ENCODE data around the gene LRRC45. TPM values are rescaled to one million over a fixed set of nuclear protein-coding genes. Genes with fewer than 3 reads are reported as not detected.
A peak's percentile ranks its signal among the peaks of the same experiment; 100 is the strongest.

Gene LRRC45
- total RNA-seq, 1 experiment from 2014 or later = 35.2 TPM

DNA sequence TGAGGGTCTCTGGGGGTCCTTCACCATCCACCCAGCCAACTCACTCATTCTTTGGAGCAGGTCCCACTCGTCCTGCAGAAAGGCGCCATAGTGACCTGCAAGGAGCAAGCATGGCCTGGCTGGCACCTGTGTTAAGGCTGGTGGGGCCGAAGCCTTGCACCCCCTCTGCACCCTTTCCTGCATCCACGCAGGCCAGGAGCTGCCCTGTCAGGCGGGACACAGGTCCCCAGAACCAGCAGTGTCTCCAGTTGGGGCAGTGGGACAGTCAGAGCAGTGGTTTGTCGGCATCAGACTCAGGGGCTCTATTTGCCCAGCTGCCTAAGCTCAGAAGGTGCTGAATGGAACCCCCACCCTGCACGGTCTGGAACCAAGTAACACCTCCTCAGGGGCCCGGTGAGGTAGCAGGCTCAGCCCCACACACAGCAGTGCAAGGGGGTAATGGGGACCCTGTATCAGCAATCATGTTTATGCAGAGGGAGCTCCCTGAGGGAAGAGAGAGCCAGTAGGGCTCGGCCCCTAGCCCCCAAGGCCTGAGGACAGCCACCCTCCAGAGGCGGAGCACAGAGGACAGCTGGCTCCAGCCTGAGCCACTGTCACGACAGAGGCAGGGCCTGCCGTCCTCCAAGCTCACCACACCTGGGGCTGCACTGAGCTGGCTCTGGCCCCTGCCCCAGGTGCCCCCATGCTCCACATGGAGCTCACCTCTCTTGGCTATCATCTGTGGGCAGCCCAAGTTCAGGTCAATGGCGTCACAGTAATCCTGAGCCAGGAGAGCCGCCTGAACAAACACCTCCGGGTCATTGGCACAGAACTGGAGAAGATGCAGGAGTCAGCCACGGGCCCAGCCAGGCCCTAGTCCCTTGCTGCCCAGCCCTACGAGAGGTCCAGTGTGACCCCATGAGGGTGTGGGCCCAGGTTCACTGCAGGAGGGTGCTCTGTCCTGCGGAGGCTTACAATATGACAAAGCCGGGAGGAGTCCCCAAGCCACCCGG lies 40.6 kb downstream of the LRRC45 start:
- Histone ChIP-seq H3K27me3 (replicated peaks) (no peaks in the 10 kb centered on the region), H3K27ac (no peak overlapping the region), H3K4me1 (replicated peaks) (peaks cover 21% of the 10 kb centered on the region), H3K4me3 (no peak overlapping the region; the same call in 1 of the 2 replicates), H3K36me3 (peaks cover 66% of the 10 kb centered on the region), H3K9me3 (replicated peaks) (no peaks in the 10 kb centered on the region)
- no peak for DNase-seq (ENCODE audit: low read depth in 1 of 2, low spot score in 2 of 2)

DNA sequence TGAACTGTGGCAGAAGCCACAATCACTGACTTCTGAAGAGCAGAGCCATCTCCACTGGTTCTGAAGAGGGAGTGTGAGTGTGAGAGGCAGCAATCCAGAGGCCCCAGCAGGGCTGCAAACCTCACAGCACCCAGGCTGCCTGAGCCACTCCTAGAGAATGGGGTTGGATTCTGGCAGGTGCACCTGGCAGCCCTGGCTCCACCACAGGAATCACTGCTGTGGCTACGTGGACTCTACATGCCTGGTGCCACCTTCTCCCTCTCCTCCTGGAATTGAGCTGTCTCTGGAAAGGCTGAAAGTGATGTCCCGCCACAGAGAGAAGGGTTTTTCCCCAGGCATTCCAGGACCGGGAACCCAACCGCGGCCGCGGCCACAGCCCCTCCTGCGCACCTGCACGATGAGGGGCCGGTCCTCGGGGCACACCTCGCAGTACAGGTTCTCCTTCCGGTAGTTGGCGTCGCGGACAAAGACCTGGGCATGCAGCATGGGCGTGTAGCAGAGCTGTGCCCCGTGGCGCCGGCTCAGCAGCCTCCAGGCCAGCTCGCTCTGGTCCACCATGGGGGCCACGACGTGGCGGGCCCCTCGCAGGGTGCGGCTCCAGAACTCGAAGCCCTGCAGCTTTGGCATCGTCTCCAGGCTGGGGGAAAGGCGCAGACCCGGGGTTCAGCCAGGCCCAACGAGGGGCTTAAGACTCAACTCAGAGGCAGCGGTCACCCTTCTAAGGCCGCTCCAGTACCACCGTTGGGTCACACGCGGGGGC lies 41.5 kb downstream of the LRRC45 start:
- H3K27ac ChIP-seq = peak overlapping the region; percentile 21; the same call in 1 of the 2 replicates
- no peaks in the 10 kb centered on the region for H3K27me3 ChIP-seq (replicated peaks)
- H3K9me3 ChIP-seq (replicated peaks) = no peaks in the 10 kb centered on the region
- H3K4me3 ChIP-seq = peak overlapping the region; percentile 94
- no peak for DNase-seq (ENCODE audit: low read depth in 1 of 2, low spot score in 2 of 2)
- H3K4me1 ChIP-seq (replicated peaks) = peaks cover 21% of the 10 kb centered on the region
- peaks cover 57% of the 10 kb centered on the region for H3K36me3 ChIP-seq

DNA sequence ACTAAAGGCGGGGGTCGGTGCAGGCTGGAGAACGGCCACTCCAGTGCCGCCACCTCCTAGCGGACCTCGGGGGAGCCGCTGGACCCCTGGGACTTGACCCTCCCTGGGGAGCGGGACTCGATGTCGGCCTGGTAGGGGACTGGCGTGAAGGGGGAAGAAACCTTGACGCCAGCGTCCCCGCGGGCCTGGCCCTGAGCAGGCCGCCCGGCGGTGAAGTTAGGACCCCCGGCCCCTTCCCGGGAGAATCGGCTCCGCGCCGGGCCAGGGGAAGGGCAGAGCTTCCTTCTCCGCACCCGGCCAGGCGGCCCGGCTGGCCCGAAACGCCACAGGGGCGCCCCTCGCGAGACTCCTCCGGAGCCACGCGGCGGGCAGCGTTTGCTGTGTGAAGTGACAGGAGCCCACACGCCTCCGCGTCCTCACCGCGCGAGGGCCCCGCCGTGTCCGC lies 42.1 kb downstream of the LRRC45 start:
- peak overlapping the region; percentile 94 for H3K4me3 ChIP-seq
- no peaks in the 10 kb centered on the region for H3K9me3 ChIP-seq (replicated peaks)
- peak in 1 of 2 experiments; percentile 37 for DNase-seq (ENCODE audit: low read depth in 1 of 2, low spot score in 2 of 2)
- peaks cover 51% of the 10 kb centered on the region for H3K36me3 ChIP-seq
- H3K4me1 ChIP-seq (replicated peaks) = peaks cover 21% of the 10 kb centered on the region
- no peaks in the 10 kb centered on the region for H3K27me3 ChIP-seq (replicated peaks)
- peak overlapping the region; percentile 21; the same call in 1 of the 2 replicates for H3K27ac ChIP-seq

DNA sequence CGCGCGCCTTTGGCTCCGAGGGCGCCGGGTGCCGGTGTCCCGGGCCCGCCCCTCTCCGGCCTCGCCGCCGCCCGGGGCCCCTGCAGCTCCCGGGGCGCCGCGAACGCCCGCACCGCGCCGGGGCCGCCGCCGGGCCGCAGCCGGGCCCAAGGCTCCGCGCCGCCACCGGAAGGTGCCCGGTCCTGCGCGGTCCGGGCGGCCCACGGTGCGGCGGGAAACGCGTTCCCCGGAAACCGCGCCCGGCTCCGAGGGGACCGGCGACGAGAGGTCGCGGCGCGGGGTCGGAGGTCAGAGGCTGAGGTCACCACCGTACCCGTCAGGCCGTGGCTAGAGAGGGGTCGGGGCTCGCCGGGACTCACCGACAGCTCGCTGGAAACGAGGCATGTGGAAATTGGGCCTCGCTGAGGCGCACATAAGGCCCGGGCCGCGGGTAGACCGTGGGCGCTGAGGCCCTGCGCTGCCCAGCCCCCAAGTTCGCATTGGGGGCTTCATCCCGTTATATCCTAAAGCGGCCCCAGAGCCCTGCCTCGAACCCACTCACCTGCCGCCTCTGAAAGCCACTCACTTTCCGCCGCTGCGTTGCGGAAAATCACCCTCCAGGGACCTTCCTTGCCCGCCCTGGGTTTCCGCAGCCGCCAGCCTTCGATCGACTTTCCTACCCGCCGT lies 42.7 kb downstream of the LRRC45 start, which contains the start of gene DUS1L:
DUS1L (minus strand) TSS at position 167 of the 666 bp plus-strand sequence. CDS start 745 bp downstream, outside the sequence.
- H3K9me3 ChIP-seq (replicated peaks) = no peaks in the 10 kb centered on the region
- H3K36me3 ChIP-seq = peaks cover 46% of the 10 kb centered on the region
- no peaks in the 10 kb centered on the region for H3K27me3 ChIP-seq (replicated peaks)
- peak in 1 of 2 experiments; percentile 59 for DNase-seq (ENCODE audit: low read depth in 1 of 2, low spot score in 2 of 2)
- H3K4me1 ChIP-seq (replicated peaks) = peaks cover 21% of the 10 kb centered on the region
- peak within 1 kb of the TSS; percentile 46; the same call in 1 of the 2 replicates for H3K27ac ChIP-seq
- H3K4me3 ChIP-seq = peak within 1 kb of the TSS; percentile 94

- Histone ChIP-seq H3K4me3 (no peak overlapping the region), H3K36me3 (no peaks in the 10 kb centered on the region; the same call in 1 of the 2 replicates), H3K4me1 (replicated peaks) (peaks cover 7% of the 10 kb centered on the region), H3K27ac (no peak overlapping the region), H3K9me3 (replicated peaks) (no peaks in the 10 kb centered on the region), H3K27me3 (replicated peaks) (peaks cover 8% of the 10 kb centered on the region)
- no peak for DNase-seq (ENCODE audit: low read depth in 1 of 2, low spot score in 2 of 2)
These were observed 47.5 kb downstream of the LRRC45 start for GRCh38 chr17:82070611-82071010.

DNA sequence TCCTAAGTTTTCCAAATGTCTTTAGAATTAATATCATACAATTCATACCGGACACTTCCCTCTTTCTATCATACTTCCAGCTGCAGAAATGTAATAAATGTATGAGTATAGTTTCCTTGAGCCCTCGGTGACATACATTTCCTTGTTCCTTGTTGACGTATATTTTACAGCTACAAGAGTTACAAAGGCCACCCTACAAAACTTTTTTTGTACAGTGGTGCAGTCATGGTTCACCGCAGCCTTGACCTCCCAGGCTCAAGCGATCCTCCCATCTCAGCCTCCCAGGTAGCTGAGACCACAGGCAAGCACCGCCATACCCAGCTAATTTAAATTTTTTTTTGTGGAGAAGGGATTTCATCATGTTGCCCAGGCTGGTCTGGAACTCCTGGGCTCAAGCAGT lies 49.7 kb downstream of the LRRC45 start:
- DNase-seq (ENCODE audit: low read depth in 1 of 2, low spot score in 2 of 2) = no peak
- Histone ChIP-seq H3K27me3 (replicated peaks) (peaks cover 8% of the 10 kb centered on the region), H3K4me3 (no peak overlapping the region), H3K4me1 (replicated peaks) (no peaks in the 10 kb centered on the region), H3K9me3 (replicated peaks) (no peaks in the 10 kb centered on the region), H3K36me3 (peaks cover 3% of the 10 kb centered on the region), H3K27ac (no peak overlapping the region)

- Histone ChIP-seq H3K4me3 (no peak overlapping the region), H3K36me3 (peaks cover 9% of the 10 kb centered on the region), H3K9me3 (replicated peaks) (no peaks in the 10 kb centered on the region), H3K4me1 (replicated peaks) (no peaks in the 10 kb centered on the region), H3K27ac (no peak overlapping the region), H3K27me3 (replicated peaks) (peaks cover 8% of the 10 kb centered on the region)
- no peak for DNase-seq (ENCODE audit: low read depth in 1 of 2, low spot score in 2 of 2)
These were observed 50.3 kb downstream of the LRRC45 start for GRCh38 chr17:82073446-82073845.

DNA sequence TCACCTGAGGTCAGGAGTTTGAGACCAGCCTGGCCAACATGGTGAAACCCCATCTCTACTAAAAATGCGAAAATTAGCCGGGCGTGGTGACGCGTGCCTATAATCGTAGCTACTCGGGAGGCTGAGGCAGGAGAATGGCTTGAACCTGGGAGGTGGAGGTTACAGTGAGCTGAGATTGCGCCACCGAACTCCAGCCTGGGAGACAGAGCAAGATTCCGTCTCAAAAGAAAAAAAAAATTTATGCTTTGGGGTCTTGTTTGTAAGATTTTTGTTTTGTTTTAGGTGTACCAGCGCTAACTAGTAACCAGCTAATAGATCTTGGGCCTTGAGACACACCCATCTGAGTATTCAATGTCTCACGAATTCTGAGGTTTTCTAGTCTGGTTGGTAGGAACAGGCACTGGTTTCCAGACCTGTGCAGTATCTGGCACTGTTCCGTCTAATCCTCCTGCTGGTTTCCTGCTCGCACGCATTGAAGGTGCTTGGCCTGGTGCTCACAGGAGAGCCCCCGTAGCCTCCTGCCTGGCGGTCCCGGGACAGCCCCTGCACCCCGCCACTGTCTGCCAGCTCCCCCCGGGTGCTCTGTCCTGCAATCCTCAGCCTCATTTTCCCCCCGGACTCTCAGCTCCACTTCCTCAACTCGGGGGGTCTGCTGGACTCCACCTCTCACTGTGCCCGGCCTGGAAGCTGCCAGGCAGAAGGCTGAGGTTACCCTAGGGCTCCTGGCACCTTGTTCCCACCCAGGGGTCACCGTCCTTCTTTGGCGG lies 53.1 kb downstream of the LRRC45 start:
- Histone ChIP-seq H3K4me1 (replicated peaks) (no peaks in the 10 kb centered on the region), H3K36me3 (peaks cover 34% of the 10 kb centered on the region), H3K27me3 (replicated peaks) (peaks cover 8% of the 10 kb centered on the region), H3K9me3 (replicated peaks) (no peaks in the 10 kb centered on the region), H3K4me3 (no peak overlapping the region), H3K27ac (no peak overlapping the region)
- no peak for DNase-seq (ENCODE audit: low read depth in 1 of 2, low spot score in 2 of 2)

- Histone ChIP-seq H3K4me1 (replicated peaks) (no peaks in the 10 kb centered on the region), H3K4me3 (no peak overlapping the region), H3K9me3 (replicated peaks) (no peaks in the 10 kb centered on the region), H3K27ac (no peak overlapping the region), H3K27me3 (replicated peaks) (peaks cover 8% of the 10 kb centered on the region), H3K36me3 (peaks cover 39% of the 10 kb centered on the region)
- DNase-seq (ENCODE audit: low read depth in 1 of 2, low spot score in 2 of 2) = no peak
These were observed 53.9 kb downstream of the LRRC45 start for GRCh38 chr17:82076785-82077591.

GRCh38 chr17:82077617-82078358 lies 54.7 kb downstream of the LRRC45 start:
- H3K9me3 ChIP-seq (replicated peaks) = no peaks in the 10 kb centered on the region
- no peak overlapping the region for H3K4me3 ChIP-seq
- DNase-seq (ENCODE audit: low read depth in 1 of 2, low spot score in 2 of 2) = no peak
- H3K4me1 ChIP-seq (replicated peaks) = no peaks in the 10 kb centered on the region
- H3K27ac ChIP-seq = no peak overlapping the region
- peaks cover 47% of the 10 kb centered on the region for H3K36me3 ChIP-seq
- peaks cover 8% of the 10 kb centered on the region for H3K27me3 ChIP-seq (replicated peaks)

DNA sequence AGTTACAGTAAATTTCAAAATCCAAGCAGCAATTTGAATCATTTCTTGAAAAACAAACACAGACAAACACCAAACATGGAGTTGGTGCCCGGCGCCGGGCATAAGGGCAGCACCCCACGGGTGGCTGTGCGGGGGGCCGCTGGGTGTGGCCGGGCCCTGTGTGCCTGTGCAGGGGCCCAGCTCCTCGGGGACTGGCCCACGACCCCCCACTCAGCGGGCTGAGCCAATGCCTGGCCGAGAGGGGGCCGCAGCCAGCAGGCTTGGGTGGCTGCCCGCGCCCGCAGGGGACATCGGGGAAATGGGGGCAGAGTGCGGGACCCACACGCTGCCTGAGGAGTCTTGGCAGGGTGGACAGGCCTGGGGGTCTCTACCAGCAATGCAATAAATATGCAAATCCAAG lies 55.3 kb downstream of the LRRC45 start:
- no peaks in the 10 kb centered on the region for H3K9me3 ChIP-seq (replicated peaks)
- H3K36me3 ChIP-seq = peaks cover 54% of the 10 kb centered on the region
- peaks cover 6% of the 10 kb centered on the region for H3K27me3 ChIP-seq (replicated peaks)
- H3K27ac ChIP-seq = no peak overlapping the region
- no peaks in the 10 kb centered on the region for H3K4me1 ChIP-seq (replicated peaks)
- no peak for DNase-seq (ENCODE audit: low read depth in 1 of 2, low spot score in 2 of 2)
- no peak overlapping the region for H3K4me3 ChIP-seq

Data from SJSA1 (cell line).